GM18499 (cell line): Measurements from ENCODE around the gene PRTFDC1.
"Not testable (repeated sequence)": the region's sequence is repeated elsewhere in the genome, so short reads cannot be mapped to it uniquely, and the experiment has no call there.

Experiments
- ATAC-seq: cut with Tn5 transposase; IDR thresholded peaks from one replicate; pipeline ENCODE4 v1.9.1; 2021; ENCODE audit warnings: moderate number of reproducible peaks; ENCODE audit not compliant: insufficient read depth, unreplicated experiment

PRTFDC1 gene

DNA sequence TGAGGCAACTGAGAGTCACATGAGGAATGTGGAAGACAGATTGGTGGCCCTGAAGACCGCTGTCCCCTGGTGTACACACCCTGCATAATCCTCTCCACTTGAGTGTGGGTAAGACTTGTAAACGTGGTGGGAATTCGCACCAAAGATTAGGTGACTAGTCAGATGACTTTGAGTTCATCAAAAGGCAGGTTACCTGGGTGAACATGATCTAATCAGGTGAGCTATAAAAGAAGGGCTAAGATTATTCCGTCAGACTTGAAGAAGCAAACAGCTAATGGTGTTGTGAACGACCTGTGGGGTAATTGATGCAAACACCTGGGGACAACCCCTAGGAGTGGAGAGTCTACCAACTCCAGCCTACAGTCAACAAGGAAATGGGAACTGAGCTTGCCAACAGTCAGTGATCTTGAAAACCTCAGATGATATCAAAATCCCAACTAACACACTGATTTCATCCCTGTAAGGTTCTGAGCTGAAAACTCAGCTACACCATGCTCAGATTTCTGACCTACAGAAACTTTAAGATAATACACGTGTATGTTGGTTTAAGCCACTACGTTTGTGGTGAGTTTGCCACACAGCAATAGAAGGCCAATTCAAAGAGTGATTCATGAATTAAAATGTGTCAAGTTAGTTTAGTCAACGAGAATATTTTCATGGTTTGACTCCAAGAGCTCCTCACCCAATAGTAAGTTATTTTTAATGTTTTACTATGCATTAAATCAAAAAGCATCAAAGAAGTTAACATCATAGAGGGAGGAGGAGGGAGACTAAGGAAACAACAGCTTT, 16.7 kb downstream of the PRTFDC1 start:
- ATAC-seq, result no peak

GRCh38 chr10:24931236-24931635, 21.2 kb downstream of the PRTFDC1 start:
- ATAC-seq, result no peak

- no peak for ATAC-seq
These were observed 22.0 kb downstream of the PRTFDC1 start for GRCh38 chr10:24930427-24930826.

DNA sequence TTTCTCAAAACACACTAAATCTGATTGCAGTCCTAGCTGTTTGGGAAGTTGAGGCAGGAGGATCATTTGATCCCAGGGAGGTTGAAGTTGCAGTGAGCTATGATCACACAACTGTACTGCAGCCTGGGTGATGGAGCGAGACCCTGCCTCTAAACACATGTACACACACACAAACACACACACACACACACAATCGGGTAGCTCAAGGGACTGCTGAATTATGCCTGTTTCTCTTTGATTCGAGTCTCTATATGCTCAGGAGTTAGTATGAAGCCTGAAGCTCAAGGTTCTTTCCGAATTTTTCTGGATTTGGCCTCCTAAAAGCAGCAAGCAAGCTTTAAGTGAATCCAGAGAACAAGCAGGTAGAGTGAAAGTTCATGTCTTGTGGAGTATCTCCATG, 22.5 kb downstream of the PRTFDC1 start:
- ATAC-seq, result no peak

GRCh38 chr10:24929056-24929544, 23.3 kb downstream of the PRTFDC1 start:
- no peak for ATAC-seq

DNA sequence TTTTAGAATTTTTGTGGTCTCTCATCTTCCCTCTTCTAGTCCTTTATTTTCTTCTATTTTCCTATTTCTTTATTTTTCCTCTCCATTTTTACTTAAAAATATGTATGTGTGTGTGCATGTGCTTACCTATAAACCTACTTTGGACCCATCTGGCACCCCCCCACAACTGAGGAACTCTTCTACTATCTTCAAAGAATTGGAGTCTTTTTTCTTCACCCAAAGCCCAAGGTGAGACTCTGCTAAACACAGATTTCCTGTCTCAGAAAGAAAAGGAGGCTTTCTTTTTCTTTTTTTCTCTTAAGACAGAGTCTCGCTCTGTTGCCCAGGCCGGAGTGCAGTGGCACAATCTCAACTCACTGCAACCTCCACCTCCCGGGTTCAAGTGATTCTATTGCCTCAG, 24.2 kb downstream of the PRTFDC1 start:
- no peak for ATAC-seq

GRCh38 chr10:24926557-24926956, 25.8 kb downstream of the PRTFDC1 start:
- ATAC-seq, result no peak

GRCh38 chr10:24925799-24926198, 26.6 kb downstream of the PRTFDC1 start:
- no peak for ATAC-seq

DNA sequence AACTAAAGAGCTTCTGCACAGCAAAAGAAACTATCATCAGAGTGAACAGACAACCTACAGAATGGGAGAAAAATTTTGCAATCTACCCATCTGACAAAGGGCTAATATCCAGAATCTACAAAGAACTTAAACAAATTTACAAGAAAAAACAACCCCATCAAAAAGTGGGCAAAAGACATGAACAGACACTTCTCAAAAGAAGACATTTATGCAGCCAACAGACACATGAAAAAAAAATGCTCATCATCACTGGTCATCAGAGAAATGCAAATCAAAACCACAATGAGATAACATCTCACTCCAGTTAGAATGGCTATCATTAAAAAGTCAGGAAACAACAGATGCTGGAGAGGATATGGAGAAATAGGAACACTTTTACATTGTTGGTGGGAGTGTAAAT, 27.9 kb downstream of the PRTFDC1 start:
- ATAC-seq, result not testable (repeated sequence)

- not testable (repeated sequence) for ATAC-seq
These were observed 30.1 kb downstream of the PRTFDC1 start for GRCh38 chr10:24922222-24922868.

- ATAC-seq, result peak; percentile 70
These were observed 31.2 kb downstream of the PRTFDC1 start for GRCh38 chr10:24920907-24921881.

DNA sequence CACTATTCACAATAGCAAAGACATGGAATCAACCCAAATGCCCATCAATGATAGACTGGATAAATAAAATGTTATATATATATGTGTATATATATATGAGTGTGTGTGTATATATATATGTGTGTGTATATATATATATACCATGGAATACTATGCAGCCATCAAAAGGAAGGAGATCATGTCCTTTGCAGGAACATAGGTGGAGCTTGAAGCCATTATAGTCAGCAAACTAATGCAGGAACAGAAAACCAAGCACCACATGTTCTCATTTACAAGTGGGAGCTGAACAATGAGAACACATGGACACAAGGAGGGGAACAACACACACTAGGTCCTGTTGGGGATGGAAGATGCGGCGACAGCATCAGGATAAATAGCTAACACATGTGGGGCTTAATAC, 32.2 kb downstream of the PRTFDC1 start:
- ATAC-seq, result not testable (repeated sequence)

DNA sequence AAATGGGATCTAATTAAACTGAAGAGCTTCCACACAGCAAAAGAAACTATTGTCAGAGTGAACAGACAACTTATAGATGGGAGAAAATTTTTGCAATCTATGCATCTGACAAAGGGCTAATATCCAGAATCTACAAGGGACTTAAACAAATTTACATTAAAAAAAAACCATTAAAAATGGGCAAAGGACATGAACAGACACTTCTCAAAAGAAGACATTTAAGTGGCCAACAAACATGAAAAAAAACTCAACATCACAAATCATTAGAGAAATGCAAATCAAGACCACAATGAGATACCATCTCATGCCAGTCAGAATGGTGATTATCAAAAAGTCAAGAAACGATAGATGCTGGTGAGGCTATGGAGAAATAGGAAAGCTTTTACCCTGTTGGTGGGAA, 32.8 kb downstream of the PRTFDC1 start:
- ATAC-seq, result not testable (repeated sequence)

- no peak for ATAC-seq
These were observed 34.4 kb downstream of the PRTFDC1 start for GRCh38 chr10:24917979-24918378.

GRCh38 chr10:24917493-24917892, 34.9 kb downstream of the PRTFDC1 start:
- ATAC-seq, result no peak

DNA sequence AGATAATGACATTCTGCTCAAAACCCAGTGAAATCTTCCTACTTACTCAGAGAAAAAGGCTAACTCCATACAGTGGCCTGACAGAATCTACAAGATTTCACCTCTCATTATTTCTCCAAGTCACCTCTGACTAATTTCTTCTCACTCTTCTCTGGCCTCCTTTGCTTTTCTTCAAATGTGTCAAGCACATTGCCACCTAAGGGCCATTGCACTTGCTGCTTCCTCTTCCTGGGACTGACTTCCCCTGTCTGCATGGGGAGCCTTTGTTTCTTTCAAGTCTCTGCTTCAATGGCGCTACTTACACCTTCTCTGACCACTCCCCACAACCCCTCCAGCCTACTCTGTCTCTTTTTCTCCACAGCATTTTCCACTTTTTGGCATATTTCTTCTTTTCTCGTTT, 36.0 kb downstream of the PRTFDC1 start:
- ATAC-seq, result no peak

- ATAC-seq, result no peak
These were observed 37.1 kb downstream of the PRTFDC1 start for GRCh38 chr10:24915304-24915703.

DNA sequence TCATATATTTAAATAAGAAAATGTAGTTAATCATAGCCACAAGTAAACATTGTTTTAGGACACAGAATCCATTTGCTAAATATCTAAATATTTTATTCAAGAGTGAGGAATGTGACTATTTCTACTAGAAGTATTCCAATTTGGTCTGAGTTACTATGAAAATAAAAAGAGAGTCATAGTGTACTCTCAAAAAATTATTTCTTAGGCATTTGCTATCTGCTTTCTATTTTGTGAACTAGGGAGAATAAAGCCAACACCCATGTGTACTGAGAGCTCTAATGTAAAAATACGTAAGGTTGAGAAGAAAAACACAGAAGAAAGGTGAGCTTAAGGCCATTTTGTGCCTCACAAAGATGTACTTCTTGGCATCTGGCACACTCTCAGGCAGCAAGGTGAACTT, 38.3 kb downstream of the PRTFDC1 start:
- ATAC-seq, result no peak

GRCh38 chr10:24912215-24912614, 40.2 kb downstream of the PRTFDC1 start:
- no peak for ATAC-seq

- ATAC-seq, result no peak
These were observed 41.4 kb downstream of the PRTFDC1 start for GRCh38 chr10:24911029-24911428.

- no peak for ATAC-seq
These were observed 41.8 kb downstream of the PRTFDC1 start for GRCh38 chr10:24910574-24910973.
